ENCODE data around the gene ARFIP2.

The ARFIP2 gene

DNA sequence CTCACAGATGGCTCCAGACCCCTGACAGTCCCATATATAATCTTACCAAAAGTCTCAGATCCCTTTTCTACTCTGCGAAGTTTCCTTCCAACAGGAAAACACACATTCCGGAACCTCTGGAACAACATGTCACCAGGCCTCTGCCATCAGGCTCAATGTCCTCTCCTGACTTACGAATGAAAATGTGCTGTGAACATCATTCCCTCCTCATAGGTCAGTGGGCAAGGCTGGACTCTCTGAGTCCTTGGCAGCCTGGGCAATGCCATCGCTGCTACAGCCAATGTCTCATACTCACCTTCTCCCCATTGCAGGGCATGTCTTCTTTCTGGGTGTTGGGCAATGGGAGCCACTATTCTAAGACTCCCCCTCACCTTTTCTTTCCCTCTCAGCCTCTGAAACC, 38.7 kb downstream of the ARFIP2 start:
- DNase-seq (ENCODE audit: low spot score) = no peak

DNA sequence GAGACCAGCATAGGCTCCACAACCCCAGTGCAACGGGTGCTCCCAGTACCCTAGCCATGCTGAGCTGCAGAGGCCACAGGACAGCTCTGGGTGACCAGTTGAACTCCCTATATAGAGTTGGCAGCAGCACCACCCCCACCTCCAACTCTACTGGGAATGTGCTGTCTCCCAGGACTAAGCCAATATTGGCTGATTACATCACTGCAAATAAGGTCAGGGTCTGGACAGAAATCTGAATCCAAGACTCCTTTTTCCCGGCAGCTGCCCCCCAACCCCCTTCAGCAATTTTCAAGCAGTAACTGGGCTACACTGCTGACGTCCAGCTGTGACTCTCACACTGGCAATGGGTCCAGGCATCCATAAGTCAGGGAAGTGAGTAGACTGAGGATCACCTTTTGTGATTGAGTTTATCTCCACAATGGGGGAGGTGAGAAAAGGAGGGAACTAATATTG, 40.2 kb downstream of the ARFIP2 start, which contains the start of gene HPX:
Gene HPX, minus strand, starts transcription at position 82 of the 453 bp plus-strand sequence. Its CDS starts 24 bp downstream, at position 58.
- DNase-seq (ENCODE audit: low spot score) = no peak

DNA sequence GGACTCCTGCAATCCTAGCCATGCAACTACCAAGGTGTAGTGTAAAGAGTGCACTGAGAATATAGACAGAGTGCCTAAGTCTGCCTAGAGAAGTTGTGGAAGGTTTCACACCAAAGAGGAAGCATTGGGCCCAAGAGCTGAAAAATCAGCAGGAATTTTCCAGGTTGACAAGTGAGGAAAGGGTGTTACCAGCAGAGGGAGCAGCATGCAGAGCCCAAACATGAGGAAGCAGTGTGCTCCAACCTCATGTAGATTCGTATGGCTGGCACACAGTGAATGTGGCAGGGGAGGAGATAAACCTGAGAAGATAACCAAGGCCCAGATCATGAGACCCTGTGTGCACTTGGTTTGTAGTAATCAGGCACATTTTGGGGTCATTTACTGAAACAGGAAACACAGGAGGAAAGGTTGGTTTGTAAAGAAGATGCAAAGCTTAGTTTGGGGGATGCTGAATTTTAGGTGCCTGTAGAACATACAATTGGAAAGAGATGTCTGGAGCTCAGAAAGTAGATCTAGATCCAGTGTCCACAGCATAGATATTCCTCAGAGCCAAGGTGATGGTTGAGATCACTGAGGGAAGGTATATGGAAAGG, 42.1 kb downstream of the ARFIP2 start:
- DNase-seq (ENCODE audit: low spot score) = peak; percentile 67

DNA sequence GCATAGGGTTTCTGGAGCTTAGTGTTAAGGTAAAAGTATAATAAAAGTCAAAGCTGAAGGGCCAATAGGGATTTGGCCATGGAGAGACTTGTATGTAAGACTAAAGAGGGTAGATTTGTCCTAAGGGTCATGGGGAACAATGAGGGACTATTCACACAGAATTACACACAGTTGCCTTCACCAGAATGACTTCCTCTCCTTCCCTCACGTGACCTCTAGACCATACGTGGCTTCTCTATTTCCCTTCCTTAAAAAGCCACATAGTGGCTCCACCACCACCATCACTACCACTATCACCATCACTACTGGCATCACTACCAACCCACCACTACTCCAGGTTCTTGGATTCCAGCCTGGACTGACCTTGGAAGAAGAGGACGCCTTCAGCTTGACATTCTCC, 43.1 kb downstream of the ARFIP2 start:
- no peak for DNase-seq (ENCODE audit: low spot score)

DNA sequence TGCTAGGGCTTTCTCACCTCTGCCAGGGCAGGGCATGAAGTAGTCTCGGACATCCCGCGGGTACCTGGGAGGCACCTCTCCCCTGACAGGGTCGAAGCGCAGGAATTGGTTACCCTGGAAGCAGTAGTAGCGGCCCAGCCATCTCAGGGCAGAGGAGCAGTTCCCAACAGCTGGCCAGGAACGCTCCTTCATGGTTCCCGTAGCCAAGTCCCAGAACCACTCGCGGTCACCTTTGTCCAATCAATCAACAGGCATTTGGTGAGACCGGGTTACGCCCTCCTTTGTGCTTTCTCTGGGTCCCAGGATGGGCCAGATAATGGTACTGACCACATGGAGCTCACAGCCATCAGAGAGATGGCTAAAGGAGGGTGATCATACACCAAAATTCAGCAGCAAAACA, 43.7 kb downstream of the ARFIP2 start:
- no peak for DNase-seq (ENCODE audit: low spot score)

DNA sequence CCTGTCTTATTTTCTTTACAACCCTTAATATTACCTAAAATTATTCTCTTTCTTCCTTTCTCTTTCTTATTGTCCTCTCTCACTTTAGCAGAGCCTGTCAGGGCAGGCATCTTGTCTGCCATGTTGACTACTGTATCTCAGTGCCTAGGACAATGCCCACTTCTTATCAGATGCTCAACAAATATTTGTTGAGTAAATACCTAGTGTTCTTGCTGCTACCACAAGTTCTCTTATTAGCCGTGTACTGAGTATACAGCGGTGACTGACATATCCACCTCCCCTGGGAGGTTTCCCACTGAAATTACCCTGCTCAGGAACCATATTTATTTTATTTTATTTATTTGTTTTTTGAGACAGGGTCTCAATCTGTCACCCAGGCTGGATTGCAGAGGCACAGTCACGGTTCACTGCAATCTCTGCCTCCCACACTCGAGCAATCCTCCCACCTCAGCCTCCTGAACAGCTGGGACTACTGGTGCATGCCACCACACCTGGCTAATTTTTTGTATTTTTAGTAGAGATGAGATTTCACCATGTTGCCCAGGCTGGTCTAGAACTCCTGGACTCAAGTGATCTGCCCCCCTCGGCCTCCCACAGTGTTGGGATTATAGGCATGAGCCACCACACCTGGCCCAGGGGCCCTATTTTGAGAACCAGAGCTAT, 47.0 kb downstream of the ARFIP2 start:
- DNase-seq (ENCODE audit: low spot score) = peak; percentile 9

DNA sequence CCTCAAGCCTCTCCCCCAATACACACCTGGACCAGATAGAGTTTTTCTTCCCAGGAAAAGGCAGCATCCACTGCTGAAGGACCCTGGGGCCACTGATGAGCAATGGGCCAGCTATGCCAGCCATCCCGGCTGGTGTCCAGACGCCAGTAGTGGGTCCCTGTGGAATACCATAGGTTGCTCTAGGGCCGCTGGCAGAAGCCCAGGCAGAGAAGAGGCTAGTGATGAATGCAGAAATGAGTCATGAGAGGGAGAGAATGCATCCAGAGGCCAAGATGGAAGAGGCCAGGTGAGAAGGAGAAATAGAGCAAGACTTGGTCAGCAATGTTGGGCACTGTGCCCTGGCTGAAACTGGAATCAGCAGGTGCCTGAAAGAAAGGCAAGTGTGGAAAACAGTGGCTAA, 49.3 kb downstream of the ARFIP2 start:
- DNase-seq (ENCODE audit: low spot score) = no peak

DNA sequence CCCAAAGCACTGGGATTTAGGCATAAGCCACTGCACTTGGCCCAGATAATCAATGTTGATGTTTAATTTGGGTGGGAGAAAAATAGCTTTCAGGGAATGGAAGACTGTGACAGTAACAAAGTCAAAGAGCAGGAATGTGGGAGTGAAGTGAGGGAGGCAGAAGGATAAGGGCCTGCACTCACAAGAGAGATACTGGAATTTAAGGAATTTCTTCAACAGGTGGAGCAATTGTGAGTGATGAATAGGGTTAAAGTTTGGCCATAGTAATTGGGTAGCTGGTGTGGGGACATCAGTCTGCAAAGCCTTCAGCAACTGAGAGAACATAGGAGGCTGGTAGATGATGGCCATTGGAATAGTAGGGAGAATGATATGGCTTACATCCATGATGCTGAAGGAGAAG, 53.6 kb downstream of the ARFIP2 start:
- no peak for DNase-seq (ENCODE audit: low spot score)
